Glomerular visceral epithelial cell (primary cell): ENCODE results near the gene RNPS1.

Source experiments
- DNase-seq: peaks from one replicate; pipeline ENCODE4 v3.0.0-alpha.2; 2016; ENCODE audit errors: extremely low spot score

RNPS1 gene, protein sequence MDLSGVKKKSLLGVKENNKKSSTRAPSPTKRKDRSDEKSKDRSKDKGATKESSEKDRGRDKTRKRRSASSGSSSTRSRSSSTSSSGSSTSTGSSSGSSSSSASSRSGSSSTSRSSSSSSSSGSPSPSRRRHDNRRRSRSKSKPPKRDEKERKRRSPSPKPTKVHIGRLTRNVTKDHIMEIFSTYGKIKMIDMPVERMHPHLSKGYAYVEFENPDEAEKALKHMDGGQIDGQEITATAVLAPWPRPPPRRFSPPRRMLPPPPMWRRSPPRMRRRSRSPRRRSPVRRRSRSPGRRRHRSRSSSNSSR

DNA sequence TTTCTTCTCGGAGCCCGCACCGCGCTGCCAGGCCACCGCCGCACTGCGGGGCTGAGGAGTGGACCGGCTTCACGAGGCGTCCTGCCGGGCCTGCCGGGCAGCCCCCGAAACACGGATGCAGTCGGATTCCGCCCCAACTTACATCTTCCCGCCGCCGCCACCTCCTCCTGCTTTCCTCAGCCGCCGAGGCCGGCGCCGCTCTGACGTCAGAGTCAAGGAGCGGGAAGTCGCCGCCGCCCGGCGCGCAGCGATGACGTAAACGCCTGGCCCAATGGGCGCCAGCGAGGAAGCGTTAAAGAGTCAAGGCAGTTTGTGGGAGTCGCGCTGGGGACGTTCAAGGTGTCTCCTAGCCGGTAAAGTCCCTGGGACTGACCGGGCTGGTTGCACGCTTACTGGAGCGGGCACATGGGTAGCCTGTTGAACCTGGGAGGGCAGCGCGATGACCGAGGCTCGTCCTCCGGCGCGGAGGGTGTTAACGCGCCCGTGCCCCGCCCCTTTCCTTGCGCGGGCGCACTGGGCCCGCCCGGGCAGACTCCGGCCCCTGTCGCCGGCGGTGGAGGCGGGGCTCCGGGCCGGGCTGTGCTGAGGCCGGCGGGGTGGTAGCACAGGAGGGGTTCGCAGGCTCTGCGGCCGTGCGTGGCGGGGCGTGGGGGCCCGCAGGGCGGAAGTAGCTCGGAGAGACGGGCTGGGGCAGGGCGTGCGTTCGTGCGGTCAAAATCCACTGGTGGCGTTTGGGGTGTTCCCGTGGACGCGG is at the start of gene RNPS1:
TSS of gene RNPS1 (minus strand) at position 214 of the 754 bp plus-strand sequence. CDS start 3,483 bp downstream, outside the sequence.
- peak; percentile 93 for DNase-seq

DNA sequence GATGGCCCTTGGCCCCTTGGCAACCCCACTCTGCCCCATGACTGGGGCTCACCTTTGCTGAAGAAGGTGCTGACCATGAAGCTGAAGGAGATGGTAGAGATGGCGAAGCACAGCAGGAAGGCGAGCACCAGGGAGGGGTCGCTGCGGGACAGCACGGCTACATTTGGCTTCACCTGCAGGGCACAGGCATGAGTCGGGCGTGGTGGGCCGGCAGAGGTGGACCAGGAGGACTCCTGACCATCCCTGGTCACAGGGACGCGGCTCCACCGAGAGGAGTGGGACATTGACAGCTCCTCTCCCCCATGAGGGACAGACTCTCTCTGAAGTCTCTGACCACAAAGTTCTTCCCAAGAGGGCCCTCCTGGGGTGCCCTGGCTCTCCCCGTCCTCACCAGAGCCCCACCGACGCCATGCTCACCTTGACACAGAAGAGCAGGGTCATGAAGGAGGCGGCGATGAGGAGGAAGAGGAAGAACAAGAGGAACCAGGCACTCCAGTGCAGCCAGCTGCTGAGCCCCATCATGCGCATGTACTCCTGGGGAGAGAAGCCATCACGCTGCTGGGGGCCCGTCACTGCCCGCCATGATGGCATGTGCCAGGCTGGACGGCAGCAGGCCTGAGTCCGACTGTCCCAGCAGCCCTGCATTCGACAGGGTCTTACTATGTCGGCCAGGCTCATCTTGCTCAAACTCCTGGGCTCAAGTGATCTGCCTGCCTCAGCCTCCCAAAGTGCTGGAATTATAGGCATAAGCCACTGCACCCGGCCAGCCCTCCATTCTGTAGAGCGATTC is 49.5 kb upstream of the RNPS1 start:
- no peak for DNase-seq

DNA sequence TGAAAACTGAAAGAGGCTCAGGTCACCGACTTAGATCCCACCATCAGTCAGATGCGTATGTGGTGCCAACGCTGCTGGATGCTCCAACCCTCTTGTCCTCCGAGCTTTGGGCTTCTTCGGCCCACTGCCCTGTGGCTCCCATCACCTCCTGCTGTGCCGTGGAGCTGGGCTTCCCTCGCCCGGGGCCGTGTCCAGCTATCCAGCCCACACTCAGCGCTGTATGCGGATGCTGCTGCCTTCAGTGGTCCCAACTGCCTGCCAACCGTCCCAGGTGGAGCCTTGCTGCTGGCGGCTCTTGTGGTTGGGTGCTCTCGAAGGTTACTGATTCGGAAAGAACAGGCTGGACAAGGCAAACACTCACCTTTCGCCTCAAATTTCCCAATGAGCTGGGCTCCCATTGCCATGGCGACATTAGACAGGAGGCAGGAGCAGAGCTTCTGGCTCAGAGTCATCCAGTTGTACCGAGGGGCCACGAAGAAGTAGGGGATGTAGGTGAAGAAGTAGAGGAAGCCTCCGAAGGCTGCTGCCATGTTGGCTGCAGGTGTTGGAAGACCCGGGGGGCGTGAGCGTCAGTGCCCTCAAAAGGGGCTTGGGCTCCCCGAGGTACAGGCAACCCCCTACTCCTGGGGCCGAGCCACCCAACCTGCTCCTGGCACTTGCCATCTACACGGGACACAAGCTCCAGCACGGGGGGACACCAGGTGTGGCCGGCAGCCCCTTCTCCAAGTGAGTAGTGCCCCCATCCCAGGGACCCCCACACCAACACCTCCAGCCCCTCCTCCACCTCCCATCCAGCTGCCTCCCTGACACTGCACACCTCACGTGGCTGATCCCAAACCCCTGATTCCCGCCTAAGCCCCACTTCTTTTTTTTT is 40.4 kb upstream of the RNPS1 start:
- DNase-seq: no peak

DNA sequence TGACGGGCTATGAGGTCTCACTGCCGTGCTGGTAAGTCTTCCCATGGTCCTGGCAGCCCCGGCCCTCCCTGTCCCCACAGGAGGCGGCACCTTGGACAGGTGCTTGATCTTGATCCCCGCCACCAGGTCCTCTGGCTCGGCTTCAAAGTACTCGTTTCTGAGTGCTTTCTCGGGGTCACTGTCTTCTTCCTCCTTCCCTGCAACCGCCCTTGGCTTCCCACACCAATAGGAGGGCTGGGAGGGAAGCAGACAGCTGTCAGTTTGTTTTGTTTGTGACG is 31.9 kb upstream of the RNPS1 start:
- no peak for DNase-seq

DNA sequence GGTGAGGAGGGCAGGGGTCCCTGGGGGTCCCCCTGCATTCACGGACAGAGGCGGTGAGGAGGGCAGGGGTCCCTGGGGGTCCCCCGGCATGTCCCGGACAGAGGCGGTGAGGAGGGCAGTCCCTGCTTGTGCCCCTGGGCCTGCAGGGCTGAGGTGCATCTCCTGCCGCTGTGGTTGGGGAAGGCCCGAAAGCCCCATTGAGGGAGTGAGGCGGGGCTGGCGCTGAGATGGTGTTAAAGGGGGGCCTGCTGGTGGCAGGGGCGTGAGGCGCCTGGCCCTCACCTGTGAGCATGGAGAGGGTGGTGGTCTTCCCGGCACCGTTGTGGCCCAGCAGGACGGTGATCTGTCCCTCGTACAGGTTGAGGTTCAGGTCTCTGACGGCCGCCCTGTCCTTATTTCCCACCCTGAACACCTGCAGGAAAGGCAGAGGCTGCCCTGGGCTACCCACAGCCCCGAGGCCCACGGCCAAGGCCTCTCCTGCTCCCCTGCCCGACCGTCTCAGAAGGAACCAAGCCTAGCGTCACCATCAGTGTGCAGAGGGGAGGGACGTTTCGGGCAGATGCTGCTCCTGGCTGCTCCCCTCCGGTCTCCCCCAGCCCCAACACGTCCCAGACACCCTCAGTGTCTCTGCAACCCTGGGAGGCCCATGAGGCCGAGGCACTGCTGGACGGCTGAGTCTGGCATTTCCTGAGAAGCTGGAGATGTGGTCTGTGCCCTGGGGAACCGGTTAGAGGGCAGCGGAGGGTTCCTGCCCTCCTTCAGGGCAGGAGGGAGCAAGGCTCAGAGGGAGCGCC is 31.4 kb upstream of the RNPS1 start:
- no peak for DNase-seq

DNA sequence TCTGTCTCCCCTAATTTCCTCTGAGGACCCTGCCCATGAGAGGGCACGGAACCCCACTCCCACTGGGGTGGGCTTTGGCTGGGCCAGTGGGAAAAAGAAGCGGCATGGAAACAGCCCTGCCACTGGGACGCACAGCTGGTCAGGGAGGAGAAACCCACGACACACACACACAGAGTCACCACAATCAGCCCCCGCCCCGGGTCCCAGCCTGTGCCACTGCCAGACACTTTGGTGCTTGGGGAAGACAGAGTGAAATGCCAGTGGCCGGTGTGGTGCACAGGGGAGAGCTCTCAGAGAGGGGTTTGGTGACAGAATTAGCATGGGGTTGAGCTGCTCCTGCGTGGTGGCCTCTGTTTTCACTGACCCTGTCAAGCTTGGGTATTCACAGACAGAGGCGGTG is 30.7 kb upstream of the RNPS1 start:
- no peak for DNase-seq

DNA sequence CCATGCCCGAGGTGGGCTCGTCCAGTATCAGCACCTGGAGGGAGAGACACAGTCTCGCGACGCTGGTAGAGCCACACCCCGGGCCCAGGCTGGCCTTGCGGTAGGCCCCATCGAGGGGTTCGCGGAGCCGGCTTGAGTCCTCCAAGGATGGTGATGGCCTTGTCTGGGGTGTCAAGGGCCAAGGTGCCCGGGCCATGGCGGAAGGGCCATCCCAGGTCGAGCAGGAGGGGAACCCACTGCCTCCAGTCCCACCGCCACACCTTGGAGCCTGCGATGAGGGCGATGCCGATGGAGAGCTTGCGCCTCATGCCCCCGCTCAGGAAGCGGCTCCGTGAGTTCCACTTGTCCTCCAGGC is 29.6 kb upstream of the RNPS1 start:
- no peak for DNase-seq

DNA sequence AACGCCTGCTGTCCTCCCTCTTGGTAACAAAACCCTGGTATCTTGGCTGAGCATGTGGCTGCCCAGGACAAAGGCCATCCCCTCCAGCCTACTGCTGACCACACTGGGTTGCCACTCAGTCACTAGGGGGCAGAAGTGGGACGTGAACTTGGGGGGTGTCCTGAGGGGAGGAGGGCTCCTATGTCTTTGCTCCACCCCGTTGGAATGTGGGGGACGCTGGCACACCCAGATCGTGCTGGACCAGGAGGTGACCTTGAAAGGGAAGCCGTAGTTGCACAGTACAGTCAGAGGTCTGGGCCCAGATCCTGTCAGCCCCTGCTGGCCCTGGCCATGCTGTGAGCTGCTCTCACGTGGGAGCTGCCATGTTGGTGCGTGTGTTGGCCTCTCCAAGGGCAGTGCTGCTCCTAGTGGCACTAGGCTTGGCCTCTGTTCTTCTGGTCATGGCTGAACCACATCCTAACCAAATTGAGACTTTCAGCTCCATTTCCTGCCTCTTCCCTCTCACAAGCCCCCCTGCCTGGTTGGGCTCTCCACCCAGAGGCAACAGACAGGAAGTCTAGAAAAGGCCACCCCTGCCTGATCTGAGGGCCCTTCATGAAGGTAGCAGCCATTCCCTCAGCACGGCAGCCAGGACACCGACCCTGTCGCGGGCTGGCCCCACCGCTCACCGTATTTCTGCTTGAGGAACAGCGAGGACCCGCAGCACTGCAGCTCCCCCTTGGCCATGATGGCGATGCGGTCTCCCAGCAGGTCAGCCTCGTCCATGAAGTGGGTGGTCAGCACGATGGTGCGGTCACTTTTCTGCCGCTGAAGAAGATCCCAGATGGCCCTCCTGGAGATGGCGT is 29.0 kb upstream of the RNPS1 start:
- peak; percentile 4 for DNase-seq

DNA sequence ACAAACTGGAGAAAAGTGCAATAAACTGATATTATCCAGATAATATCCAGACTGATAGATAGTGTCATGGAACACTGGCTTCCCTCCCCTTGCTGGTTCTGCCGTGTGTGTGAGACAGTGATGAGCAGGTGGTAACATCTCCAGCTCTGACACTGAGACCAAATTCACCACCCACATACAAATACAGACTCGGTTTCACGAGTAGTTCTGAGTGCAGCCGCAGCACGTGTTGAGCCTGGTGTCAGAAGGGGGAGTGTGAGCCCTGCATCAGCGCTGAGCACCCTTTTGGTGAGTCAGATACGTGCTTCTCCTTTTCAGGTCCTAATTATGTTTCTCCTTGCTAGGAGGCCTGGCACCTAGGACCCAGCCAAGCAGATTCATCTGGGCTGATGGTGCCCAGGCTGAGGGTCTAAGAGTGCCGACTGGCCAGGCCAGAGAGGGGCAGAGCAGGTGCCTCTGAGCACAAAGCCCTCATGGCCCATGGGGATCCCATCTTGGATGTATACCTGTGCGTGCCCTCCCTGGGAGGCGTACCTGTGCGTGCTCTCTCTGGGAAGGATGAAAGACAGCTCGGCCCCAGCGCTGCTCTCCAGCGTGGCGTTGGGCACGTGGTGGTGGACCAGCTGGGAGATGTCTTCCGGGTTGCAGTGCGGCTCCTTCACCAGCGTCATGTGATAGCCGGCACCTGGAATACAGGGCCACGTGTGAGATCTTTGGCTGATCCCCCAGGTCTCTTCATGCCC is 27.3 kb upstream of the RNPS1 start:
- no peak for DNase-seq

DNA sequence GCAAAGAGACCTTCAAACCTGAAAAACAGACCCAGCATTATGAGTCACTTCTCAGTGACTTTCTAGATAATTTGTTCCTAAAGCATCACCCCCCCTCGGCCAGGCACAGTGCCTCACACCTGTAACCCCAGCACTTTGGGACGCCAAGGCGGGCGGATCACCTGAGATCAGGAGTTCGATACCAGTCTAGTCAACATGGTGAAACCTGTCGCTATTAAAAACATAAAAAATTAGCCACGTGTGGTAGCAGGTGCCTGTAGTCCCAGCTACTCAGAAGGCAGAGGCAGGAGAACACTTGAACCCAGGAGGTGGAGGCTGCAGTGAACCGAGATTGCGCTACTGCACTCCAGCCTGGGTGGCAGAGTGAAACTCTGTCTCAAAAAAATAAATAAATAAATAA is 24.3 kb upstream of the RNPS1 start:
- DNase-seq: no peak

DNA sequence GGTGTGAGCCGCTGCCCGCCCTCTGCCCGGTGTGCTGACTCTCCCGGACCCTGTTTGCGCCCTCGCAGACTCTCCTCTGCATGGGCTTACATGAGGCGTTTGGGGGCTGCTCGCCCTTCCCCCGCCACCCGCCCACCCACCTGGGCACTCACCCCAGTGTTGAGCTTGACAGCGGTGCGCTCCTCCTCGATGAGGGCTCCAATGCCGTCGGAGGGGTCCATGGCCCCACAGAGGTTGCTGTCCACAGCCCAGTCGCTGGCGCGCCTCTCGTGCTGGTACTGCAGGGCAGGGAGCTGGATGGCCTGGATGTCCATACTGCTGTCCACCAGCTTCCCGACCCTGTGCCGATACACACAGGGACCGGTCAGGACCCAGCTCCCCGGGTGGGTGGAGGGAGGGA is 21.4 kb upstream of the RNPS1 start:
- no peak for DNase-seq

DNA sequence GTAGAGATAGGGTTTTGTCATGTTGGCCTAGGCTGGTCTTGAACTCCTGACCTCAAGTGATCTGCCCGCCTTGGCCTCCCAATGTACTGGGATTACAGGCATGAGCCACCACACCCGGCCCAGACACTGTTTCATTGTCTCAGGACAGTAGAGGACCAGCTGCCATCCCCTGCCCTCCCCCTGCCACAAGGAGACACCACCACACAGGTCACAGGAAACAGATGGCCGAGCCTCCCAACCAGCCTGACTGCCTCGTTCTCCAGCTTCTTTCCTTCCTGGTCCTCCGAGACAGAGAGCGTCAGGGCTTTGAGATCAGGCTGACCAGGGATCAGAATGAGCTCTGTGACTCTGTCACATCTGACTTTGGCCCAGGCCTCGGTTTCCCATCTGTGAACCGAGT is 20.8 kb upstream of the RNPS1 start:
- DNase-seq: no peak

DNA sequence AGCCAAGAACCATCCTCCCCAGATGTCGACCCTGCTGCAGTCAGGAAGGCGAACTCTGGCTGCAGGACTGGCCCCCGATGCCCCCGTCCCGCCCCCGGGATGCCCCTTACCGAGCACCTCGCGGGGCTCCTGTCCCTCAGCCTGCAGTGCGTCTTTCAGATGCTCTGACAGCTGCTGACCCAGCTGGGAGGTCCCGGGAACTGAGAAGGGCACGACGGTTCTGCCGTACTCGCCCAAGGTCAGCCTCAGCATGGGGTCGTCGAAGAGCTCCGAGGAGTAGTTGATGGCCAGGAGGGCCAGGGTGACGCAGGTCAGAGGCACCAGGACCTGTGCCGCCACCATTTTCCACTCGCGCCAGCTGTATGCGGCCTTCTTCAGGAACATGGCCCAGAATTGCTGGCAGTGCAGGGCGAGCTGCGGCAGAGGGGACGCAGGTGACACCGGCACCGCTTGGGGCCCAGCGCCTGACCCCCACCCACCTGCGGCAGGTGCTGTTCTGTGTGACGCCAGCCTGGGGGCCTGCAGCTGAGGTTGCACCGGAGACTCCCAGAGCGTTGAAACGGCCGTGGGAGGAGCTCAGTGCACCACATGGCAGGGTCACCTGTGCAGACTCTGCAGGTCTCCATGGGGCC is 20.1 kb upstream of the RNPS1 start:
- DNase-seq: no peak

DNA sequence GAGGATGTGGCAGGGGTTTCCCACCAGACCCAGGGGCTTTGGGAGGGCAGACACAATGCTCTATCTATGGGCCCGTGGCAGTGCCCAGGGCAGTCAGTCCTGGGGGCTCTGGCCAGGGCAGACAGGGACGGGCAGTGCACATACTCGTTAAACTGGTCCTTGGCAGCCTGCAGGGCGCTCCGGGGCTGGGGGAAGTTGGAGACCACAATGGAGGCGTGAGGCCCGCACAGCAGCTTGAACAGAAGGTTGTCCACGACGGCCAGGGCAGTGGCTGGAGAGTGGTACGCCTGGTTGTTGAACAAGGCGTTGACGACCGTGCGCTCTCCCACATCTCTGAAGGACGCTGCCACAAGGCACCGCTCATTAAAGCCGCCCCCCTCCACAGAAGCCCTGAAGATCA is 18.6 kb upstream of the RNPS1 start:
- no peak for DNase-seq

DNA sequence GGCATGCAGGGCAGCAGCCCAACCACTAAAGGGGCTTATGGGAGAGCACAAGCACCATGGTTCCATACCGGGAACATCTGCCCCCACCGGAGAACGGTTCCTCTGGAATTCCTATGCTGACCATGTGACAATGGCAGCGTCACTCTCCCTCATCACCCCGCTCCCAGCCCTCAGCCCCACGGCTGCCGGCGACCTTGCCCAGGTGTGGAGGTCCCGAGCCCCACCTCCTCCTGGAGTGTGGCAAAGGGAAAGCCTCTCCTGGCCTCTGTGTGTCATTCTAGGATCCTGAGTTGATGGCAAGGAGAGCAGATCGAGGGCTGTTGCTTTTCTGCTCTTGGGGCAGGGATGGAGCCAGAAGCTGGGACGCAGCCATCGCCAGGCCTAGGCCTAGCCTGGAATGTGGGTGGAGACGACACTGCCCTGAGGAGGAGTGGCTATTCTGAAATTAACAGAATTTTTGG is 17.8 kb upstream of the RNPS1 start:
- no peak for DNase-seq

DNA sequence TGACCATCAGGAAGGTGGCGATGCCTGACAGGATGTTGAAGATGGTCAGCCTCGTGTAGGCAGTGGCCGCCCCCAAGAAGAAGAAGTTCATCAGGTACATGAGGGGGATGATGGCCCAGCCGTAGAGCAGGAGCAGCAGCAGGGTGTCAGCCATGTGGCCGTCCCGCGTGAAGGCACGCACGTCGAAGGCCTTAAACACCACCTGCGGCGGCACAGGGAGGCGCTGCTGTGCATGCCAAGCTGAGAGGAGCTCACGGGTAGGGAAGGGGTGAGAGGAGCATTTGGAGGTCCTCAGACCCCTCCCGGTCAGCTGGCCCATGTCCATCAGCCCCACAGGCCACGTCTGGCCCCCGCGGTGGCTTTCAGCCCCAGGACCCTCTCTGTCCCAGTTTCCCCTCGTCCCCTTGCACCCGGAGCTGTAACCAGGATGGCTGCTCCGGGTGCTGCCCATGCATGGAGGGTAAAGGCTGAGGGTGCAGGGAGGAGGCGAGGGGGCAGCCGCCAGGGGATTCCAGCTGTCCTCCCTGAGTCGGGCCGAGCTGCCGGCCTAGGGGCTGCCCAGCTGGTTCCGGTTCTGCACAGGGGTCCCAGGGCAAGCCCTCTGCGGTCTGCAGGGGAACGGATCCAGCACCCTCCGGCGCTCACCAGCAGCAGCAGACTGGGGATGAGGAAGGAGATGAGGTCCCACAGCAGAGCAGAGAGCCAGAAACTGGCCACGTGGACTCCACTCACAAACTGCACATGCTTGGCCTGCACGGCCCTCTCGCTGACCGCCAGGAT is 17.1 kb upstream of the RNPS1 start:
- DNase-seq: no peak

DNA sequence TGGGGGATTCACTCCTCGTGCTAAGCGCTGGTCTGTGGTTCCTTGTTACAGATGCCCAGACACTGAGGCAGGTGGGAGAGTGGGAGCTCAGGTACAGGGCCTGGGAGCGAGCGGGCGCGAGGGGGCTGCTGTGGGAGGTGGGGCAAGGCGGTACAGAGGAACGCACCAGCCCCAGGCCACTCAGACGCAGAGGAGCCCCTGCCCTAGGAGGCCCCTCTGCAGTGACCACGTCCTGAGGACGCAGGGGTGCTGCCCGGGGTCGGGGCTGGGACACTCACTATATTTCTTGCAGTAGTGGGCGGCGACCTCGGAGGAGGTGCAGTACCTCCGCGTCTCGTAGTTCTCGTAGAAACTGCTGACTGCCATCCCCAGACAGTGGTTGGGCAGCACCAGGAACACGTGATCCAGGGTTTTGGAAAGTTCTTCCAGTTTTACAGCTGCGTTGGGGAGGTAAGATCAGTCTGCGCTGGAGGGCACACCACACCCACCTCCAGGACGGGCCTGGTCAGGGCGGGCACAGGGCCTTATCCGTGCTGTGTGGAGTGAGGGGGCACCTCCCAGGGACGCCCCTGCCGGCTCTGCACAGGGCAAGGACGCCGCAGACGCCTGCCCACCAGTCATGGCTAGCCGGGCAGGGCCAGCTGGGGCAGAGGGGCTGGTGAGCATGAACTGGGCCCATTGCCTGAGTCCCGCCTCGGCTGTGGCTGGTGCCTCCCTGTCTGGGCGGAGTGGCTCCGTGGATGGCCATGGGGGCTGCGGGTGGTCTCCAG is 16.3 kb upstream of the RNPS1 start:
- DNase-seq: no peak
